Epidermal melanocyte (primary cell): ENCODE results near the gene TNNI3K.

Source experiments
- DNase-seq: peaks from one replicate; pipeline ENCODE4 v3.0.0; 2011; ENCODE audit warnings: low spot score; ENCODE audit not compliant: insufficient read length

The TNNI3K gene

GRCh38 chr1:74380252-74380651 lies 145.1 kb downstream of the TNNI3K start:
- DNase-seq, result no peak

DNA sequence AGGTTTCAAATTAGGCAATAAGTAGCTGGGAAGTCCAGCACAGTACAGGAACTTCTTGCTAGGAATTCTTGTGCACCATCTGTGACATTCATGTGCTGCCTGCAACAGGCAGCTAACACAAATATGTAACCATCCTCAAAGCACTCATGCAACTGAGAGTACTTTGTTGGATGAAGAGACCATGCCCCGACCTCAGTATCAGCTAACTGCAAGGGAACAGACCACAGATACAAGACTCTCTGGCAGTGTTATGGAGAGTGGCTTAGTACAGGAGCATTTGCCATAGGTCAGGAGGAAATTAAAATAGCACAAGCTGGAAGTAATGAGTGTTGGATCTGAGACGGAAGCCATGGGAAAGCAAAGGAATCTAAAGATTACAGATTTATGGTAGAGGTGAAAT lies 153.7 kb downstream of the TNNI3K start:
- no peak for DNase-seq

- DNase-seq, result no peak
These were observed 157.0 kb downstream of the TNNI3K start for GRCh38 chr1:74392186-74392585.

DNA sequence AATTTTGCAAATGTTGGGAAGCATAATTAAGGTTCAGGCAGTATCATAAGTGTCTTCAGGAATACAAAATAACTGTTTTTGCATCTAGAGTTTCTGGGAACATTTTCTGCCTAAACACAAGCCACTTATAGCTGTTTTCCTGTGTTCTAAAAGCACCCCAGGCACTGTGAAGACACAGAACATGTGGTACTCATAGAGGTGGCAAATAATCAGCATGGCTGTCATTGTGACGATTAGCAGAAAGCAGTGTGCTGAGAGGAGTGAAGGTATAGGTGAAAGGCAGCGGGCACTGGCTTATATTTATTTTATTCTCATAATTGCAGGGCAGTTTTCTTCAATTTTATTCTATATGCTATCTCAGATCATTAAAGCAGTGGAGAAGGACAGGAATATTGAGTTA lies 157.7 kb downstream of the TNNI3K start:
- no peak for DNase-seq

GRCh38 chr1:74395571-74395970 lies 160.4 kb downstream of the TNNI3K start:
- no peak for DNase-seq

GRCh38 chr1:74396462-74396861 lies 161.3 kb downstream of the TNNI3K start:
- no peak for DNase-seq

GRCh38 chr1:74396933-74397332 lies 161.7 kb downstream of the TNNI3K start:
- DNase-seq, result no peak

GRCh38 chr1:74399249-74399648 lies 164.1 kb downstream of the TNNI3K start:
- DNase-seq, result no peak

DNA sequence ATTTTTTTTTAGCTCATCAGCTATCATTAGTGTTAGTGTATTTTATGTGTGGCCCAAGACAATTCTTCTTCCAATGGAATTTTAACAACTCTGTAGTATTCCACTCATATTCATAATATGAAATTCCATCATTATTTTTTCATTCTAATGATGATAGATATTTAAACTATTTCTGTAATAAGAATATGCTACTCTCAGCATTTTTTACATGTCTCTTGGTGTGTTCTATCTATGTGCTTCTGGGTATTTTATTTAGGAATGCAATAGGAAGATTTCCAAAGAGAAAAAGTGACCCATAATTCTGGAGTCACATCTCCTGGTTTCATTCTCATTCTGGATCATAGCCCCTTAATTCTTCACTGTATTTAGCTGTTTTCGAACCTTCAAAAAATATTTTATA lies 167.7 kb downstream of the TNNI3K start:
- no peak for DNase-seq

DNA sequence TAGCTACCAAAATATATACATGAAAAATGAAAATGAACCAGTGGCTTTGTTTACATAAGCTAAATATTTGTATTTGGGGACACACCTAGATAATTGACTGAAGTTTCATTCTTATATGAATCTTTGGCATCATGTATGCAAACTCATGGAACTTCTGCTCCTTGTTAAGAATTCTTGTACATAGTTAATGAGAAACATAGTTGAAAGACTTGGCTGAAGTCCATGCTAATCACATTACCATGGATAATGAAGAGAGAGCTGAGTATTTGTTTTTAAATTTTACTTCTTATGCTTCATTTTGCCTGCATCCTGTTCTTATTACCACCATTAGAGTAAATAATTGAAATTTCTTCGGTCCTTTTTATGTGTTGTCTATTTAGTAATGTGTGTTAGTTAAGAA lies 168.4 kb downstream of the TNNI3K start:
- no peak for DNase-seq

DNA sequence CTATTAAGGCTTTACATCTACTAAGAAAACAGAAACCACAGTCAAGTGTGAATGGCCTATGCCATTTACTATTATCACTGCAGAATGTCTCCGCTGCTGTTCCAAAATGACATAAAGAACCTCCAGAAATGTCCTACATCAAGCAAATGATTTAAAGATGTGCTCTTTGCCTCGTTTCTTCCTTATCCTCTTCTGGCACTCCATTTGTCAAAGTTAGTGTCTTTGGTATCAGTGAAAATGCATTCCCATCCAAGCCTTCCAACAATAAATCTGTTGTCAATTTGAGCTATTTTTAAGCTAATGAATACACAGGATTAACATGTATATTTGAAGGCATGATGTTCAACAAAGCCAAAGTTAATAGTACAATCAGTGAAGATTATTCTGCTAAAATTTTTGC lies 171.6 kb downstream of the TNNI3K start:
- no peak for DNase-seq

DNA sequence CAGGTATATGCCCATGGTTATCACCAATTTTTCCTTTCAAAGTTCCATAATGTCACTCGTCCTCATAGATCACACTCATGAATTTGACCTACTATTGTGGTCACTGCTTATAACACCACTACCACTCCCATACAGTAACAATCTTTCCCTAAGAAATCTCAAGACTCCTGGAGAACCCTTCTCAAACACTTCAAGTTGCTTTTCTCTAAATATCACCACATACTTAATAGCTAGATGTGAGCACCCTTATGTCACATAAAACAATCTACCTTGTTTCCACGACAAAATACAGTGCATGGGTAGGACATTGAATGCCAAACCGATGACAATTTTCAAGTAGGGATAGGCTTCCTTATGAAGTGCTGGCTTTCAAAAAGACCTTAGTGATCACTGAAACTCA lies 172.7 kb downstream of the TNNI3K start:
- DNase-seq, result no peak

DNA sequence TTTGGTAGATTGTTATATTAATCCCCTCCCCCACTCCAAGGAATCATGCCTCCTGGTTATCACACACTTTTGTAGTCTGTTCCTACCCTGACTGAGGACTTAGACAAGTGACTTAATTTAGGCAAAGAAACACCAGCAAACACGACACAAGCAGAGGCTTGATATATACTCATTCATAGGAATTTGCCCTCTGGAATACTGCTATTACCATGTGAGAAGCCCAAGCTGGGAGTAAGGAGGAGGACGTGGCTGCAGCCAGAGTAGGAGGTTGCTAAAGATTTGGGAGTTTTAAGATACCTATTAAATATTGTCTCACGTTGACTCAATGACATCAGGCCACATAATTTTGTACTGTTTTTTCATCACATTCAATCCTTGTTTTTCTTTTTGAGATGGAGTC lies 177.1 kb downstream of the TNNI3K start:
- no peak for DNase-seq

DNA sequence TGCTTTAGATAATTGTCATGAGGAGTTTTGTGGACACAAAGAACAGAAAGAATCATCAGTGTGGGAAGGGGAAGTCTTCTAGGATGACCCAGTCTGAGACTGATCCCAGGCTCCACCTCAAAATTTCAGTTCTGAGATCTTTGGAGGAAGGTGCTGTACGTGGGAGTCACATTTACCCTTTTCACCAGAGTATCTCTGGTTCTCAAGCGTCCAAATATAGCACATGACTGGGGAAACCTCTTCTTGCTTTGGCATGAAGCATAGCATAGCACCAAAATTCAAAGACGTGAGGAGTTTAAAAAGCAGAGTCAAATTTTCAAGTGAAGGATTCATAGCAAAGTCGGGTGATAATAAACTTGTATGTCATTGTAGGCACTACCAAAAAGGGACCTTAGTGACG lies 180.7 kb downstream of the TNNI3K start:
- no peak for DNase-seq

DNA sequence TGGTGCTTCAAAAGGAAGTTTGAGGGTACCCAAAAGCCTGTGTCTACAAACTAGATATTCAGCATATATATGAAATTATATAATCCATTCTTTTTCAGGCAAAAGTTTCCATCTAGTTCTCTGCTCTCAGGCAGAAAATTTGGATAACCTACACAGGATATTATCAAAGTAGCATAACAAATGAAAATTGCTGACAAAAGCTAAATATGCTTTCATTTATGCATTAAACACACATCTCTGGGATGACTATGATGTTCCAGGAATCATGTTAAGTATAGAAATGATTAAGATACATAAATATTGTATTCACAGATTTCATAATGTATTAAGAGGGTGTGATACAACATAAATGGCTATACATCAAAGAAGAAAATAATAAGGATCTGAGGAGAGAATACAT lies 184.4 kb downstream of the TNNI3K start:
- DNase-seq, result no peak

DNA sequence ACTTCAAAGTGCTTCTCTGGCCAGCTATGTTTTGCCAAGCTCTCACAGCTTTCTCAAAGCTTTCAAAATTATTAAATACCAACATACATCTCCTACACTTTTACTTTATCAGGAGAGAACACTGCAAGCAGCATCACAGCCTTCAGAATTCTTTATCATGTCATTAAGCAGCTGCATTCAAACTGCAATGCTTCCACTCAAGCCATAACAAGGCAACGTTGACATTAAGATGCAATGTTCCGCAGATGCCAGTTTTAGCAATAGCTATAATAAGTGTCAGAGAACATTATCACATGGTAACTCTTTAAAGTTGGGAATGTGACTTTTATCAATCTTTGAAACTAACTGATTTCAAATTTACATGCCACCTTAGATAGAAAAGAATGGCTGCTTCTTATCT lies 185.3 kb downstream of the TNNI3K start:
- no peak for DNase-seq

DNA sequence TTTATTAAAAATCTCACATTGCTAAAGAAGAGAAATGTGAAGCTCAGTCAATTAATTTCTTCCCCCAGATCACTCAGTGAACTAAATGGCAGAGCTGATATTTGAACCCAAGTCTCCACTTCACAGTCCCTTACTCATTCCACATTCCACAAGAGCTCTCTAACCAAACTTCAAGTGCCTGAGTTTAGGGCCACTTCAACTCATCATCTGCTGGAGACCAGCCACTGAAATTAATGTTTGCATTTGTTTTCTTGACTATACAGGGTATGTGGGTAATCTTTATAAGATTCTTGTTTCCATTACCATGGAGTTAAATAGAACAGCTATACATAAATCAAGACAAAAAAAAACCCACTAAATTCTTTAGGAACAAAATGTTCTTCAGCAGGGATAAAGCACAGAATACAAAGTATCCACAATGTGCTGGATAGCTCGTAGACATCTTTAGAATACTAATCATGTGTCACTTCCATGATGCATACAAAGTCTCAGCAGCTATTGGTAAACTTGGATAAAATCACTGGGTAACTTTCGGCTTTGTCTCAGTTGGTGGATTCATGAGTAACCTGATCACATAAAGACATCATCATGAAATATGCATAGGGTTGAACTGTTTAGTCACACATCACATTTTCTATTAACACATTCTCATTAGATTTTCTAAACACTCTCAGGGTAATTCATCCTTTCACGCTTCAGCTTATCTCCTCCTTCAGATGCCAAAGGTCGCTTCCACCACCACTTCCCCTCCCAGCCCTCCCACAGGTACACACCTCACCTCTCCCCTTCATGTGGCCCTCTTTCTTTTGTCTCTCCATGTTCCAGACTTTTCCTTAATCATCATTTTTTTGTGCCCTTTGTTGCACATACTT lies 187.5 kb downstream of the TNNI3K start:
- DNase-seq, result no peak

GRCh38 chr1:74423471-74423870 lies 188.3 kb downstream of the TNNI3K start:
- DNase-seq, result no peak

- no peak for DNase-seq
These were observed 190.5 kb downstream of the TNNI3K start for GRCh38 chr1:74425676-74426075.

- DNase-seq, result no peak
These were observed 191.2 kb downstream of the TNNI3K start for GRCh38 chr1:74426208-74426937.

DNA sequence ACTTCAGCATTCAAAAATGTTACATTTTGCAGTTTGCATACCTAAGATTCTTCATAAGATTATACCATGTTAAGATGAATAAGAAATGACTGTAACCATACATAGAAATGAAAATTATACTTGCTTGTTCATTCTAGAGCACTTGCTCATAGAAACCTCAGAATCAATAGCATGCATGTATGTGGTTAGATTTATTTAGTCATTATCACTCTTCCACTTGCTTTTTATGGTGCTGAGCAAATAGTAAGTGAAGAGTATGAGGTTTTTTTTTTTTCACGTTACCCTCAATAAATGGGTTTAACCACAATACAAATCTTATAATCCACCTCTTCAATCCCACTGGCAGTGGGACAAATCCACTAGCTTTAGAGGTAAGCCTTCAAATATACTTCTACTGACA lies 192.5 kb downstream of the TNNI3K start:
- no peak for DNase-seq

DNA sequence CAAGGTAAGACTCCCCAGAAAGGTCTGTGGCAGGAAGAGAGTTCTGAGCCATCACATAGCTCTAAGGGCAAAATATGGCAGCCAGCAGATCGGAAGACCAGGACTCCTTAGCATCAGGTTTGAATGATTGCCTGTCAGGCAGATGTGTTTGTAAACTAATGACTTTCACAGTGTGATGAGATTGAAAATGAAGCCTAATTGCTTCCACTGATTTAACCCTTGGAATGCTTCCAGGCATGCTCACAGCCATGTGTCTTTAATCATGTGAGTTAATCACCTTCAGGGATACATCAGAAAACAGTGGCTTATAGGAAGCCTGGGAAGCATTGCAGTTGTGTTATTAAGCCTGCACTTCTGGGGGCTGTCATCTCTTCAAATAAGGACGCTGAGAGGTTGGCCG lies 194.4 kb downstream of the TNNI3K start:
- no peak for DNase-seq
